ENCODE data around the gene CHST5. TPM values are rescaled to one million over a fixed set of nuclear protein-coding genes. Genes with fewer than 3 reads are reported as not detected.

Gene CHST5
- total RNA-seq, 3 donors from 2014 or later (not counting 1 experiment from before 2014, with no cell fraction given), result not detected

DNA sequence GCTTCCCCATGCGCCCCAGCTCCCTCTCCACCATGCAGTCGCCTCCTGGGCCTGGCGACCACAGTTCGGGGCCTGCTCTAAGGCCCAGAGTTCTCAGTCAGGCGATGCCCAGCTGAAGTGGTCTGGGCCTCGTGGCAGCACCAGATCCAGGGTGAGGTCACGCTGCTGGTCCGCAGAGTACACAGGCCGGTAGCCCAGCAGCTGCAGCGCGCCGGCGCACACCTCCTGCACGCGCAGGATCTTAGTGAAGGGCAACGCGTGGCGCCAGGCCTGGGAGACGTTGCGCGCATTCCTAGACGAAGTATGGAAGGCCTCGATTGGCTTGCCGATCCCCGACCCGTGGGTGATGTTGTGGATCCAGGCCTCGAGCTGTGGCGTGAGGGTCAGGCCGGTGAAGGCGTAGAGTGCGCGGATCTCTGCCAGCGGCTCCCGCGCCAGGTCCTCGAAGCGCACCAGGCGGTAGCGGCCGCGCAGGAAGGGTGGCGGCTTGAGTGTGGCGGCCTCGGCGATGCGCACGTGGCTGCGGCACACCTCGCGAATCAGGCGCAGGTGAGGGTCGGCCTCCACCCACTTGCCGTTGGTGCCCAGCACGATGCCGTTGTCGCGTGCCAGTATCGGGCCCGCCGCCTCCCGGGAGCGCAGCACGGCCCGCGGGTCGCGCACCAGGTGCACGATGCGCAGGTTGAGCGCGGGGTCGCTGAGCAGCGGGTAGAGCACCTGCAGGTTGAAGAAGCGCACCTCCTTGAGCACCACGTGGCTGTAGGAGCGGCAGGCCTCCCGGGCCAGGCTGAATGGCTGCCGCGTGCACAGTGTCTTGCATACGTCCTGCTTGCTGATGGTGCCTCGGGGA, 6.6 kb downstream of the CHST5 start:
- DNase-seq (no peak), ATAC-seq (no peak)
- no peaks in the 10 kb centered on the region for H3K36me3 Mint-ChIP-seq
- intact Hi-C loops (cut with micrococcal nuclease), result no loop called here
- no peaks in the 10 kb centered on the region for H3K27me3 Mint-ChIP-seq (ENCODE audit: low read depth in 2 of 2)
- Histone ChIP-seq H3K4me1 (ENCODE audit: control insufficient read depth, insufficient read depth, low read length) (no peaks in the 10 kb centered on the region), H3K4me3 (ENCODE audit: low read length) (no peak overlapping the region), H3K9me3 (ENCODE audit: control insufficient read depth, insufficient read depth, low read length) (no peaks in the 10 kb centered on the region), H3K27ac (ENCODE audit: low read length) (no peak overlapping the region), H3K27me3 (ENCODE audit: control insufficient read depth, insufficient read depth, low read length) (no peaks in the 10 kb centered on the region), H3K36me3 (ENCODE audit: control insufficient read depth, insufficient read depth, low read length) (no peaks in the 10 kb centered on the region)
- H3K4me1 Mint-ChIP-seq, result no peaks in the 10 kb centered on the region
- TF ChIP-seq, protein P1, sequence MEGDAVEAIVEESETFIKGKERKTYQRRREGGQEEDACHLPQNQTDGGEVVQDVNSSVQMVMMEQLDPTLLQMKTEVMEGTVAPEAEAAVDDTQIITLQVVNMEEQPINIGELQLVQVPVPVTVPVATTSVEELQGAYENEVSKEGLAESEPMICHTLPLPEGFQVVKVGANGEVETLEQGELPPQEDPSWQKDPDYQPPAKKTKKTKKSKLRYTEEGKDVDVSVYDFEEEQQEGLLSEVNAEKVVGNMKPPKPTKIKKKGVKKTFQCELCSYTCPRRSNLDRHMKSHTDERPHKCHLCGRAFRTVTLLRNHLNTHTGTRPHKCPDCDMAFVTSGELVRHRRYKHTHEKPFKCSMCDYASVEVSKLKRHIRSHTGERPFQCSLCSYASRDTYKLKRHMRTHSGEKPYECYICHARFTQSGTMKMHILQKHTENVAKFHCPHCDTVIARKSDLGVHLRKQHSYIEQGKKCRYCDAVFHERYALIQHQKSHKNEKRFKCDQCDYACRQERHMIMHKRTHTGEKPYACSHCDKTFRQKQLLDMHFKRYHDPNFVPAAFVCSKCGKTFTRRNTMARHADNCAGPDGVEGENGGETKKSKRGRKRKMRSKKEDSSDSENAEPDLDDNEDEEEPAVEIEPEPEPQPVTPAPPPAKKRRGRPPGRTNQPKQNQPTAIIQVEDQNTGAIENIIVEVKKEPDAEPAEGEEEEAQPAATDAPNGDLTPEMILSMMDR (IDR thresholded peaks at IDR 0.05), result no peak
- H3K27ac Mint-ChIP-seq, result no peak overlapping the region
- H3K4me3 Mint-ChIP-seq, result no peak overlapping the region
- H3K9me3 Mint-ChIP-seq, result no peaks in the 10 kb centered on the region
- WGBS (ENCODE audit: insufficient coverage), result 96% methylated on average over 81 of the region's 81 CpGs

DNA sequence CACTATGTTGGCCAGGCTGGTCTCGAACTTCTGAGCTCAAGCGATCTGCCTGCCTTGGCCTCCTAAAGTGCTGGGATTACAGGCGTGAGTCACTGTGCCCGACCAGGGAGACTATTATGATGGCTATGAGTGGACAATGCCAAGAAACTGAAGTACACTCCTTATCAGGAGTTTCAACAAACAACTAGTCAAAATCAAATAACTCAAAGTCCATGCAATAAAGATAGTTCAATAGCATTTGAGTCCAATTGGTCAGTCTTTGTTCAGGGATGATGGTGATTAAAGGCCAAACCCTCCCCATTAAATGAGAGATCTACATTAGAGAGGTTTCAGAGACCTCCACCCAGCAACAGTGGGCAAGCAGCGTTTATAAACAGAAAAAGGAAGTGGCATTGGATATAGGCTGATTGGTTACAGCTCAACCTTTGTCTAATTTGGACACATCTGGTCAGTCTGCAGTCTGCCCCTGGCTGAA, 8.0 kb downstream of the CHST5 start:
- intact Hi-C loops (cut with micrococcal nuclease), result no loop called here
- H3K27ac Mint-ChIP-seq, result no peak overlapping the region

DNA sequence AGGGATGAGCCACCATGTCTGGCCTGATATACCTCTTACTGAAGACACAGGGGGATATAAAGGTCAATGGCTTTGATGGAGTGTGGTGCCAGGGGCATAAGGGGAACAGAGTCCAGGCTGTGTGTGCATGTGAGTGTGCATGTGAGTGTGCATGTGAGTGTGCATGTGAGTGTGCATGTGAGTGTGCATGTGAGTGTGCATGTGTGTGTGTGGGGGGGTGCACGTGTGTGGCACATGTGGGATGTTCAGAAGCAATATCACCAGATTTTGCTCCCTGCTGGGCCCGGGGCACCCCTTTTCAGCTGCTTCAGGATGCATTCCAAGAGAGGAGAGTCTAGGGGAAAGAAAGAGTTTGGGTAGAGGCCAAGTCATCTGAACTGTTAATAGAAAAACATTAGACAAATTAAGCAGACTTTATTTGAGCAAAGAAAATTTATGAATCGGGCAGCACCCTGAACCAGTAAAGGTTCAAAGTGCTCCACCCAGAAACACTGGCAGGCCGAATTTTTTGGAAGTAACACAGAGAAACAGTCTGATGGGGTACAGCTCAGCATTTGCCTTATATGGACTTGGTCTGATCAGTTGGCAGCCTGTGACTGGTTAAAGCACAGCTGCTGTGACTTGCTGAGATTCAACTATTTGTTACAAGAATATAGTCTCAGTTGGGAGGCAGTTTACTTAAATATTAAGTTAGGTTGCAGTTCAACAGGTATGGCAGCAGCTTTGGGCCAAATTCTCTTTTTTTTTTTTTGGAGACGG, 9.7 kb downstream of the CHST5 start:
- ATAC-seq (no peak), DNase-seq (no peak)
- TF ChIP-seq, protein P1 (IDR thresholded peaks at IDR 0.05), result no peak
- Histone ChIP-seq H3K4me1 (ENCODE audit: control insufficient read depth, insufficient read depth, low read length) (no peaks in the 10 kb centered on the region), H3K27ac (ENCODE audit: low read length) (no peak overlapping the region), H3K4me3 (ENCODE audit: low read length) (no peak overlapping the region), H3K36me3 (ENCODE audit: control insufficient read depth, insufficient read depth, low read length) (no peaks in the 10 kb centered on the region), H3K9me3 (ENCODE audit: control insufficient read depth, insufficient read depth, low read length) (no peaks in the 10 kb centered on the region), H3K27me3 (ENCODE audit: control insufficient read depth, insufficient read depth, low read length) (no peaks in the 10 kb centered on the region)
- H3K9me3 Mint-ChIP-seq, result no peaks in the 10 kb centered on the region
- WGBS (ENCODE audit: insufficient coverage), result 90% methylated on average over 5 of the region's 5 CpGs
- H3K4me3 Mint-ChIP-seq, result no peak overlapping the region
- H3K4me1 Mint-ChIP-seq, result no peaks in the 10 kb centered on the region
- H3K27me3 Mint-ChIP-seq (ENCODE audit: low read depth in 2 of 2), result no peaks in the 10 kb centered on the region
- intact Hi-C loops (cut with micrococcal nuclease), result no loop called here
- no peak overlapping the region for H3K27ac Mint-ChIP-seq
- H3K36me3 Mint-ChIP-seq, result no peaks in the 10 kb centered on the region

More for the DNA sequence above, 8.0 kb downstream of the CHST5 start:
- no peak for ATAC-seq
- Histone ChIP-seq H3K27me3 (ENCODE audit: control insufficient read depth, insufficient read depth, low read length) (no peaks in the 10 kb centered on the region), H3K27ac (ENCODE audit: low read length) (no peak overlapping the region), H3K36me3 (ENCODE audit: control insufficient read depth, insufficient read depth, low read length) (no peaks in the 10 kb centered on the region), H3K9me3 (ENCODE audit: control insufficient read depth, insufficient read depth, low read length) (no peaks in the 10 kb centered on the region), H3K4me3 (ENCODE audit: low read length) (no peak overlapping the region), H3K4me1 (ENCODE audit: control insufficient read depth, insufficient read depth, low read length) (no peaks in the 10 kb centered on the region)
- Mint-ChIP-seq H3K9me3 (no peaks in the 10 kb centered on the region), H3K4me3 (no peak overlapping the region), H3K4me1 (no peaks in the 10 kb centered on the region), H3K27me3 (ENCODE audit: low read depth in 2 of 2) (no peaks in the 10 kb centered on the region), H3K36me3 (no peaks in the 10 kb centered on the region)
- DNase-seq, result no peak
- 77% methylated on average over 4 of the region's 5 CpGs for WGBS (ENCODE audit: insufficient coverage)
- TF ChIP-seq, protein P1 (IDR thresholded peaks at IDR 0.05), result no peak
